ENCODE measurements around the gene DISC1. TPM values are rescaled to one million over a fixed set of nuclear protein-coding genes. Genes with fewer than 3 reads are reported as not detected.

The DISC1 gene
- total and polyA plus RNA-seq, 7 experiments from 2014 or later, result 7.8 to 33.8 (median 17.1) TPM

GRCh38 chr1:231933711-231934626 is 307.4 kb downstream of the DISC1 start:
- H3K4me1 ChIP-seq (ENCODE audit: control insufficient read depth in 2 of 2, insufficient read depth in 2 of 2, low read length in 2 of 2), result peaks cover 7 to 18% of the 10 kb centered on the region in 2 donors
- Mint-ChIP-seq H3K27me3 (peaks cover 0 to 6% (median 0%) of the 10 kb centered on the region in 5 donors), H3K9me3 (peaks cover 0 to 3% (median 0%) of the 10 kb centered on the region in 11 donors), H3K36me3 (peaks cover 0 to 39% (median 12%) of the 10 kb centered on the region in 5 donors), H3K27ac (no peak overlapping the region), H3K4me1 (peaks cover 5 to 25% (median 18%) of the 10 kb centered on the region in 7 donors), H3K4me3 (no peak overlapping the region)
- no peaks in the 10 kb centered on the region for H3K27me3 ChIP-seq (ENCODE audit: control insufficient read depth in 2 of 2, insufficient read depth in 2 of 2, low read length in 2 of 2)
- H3K4me3 ChIP-seq (ENCODE audit: low read length), result no peak overlapping the region
- no peak for DNase-seq
- H3K9me3 ChIP-seq (ENCODE audit: control insufficient read depth in 2 of 3, low read length in 3 of 3), result peaks cover 0 to 4% (median 3%) of the 10 kb centered on the region in 3 experiments
- CTCF ChIA-PET, result interaction anchor here (3.5 kb wide), 1 partner anchor 66 kb away, joined by 35 read pairs; no protein-coding TSS in a partner anchor
- no peak for ATAC-seq
- intact Hi-C loops (cut with micrococcal nuclease), result no loop called here
- no peak overlapping the region for H3K27ac ChIP-seq (ENCODE audit: low read depth, low read length)
- POLR2A ChIA-PET, result no interaction called here
- no peaks in the 10 kb centered on the region for H3K36me3 ChIP-seq (ENCODE audit: control insufficient read depth in 2 of 3, insufficient read depth in 3 of 3, low read length in 3 of 3)

DNA sequence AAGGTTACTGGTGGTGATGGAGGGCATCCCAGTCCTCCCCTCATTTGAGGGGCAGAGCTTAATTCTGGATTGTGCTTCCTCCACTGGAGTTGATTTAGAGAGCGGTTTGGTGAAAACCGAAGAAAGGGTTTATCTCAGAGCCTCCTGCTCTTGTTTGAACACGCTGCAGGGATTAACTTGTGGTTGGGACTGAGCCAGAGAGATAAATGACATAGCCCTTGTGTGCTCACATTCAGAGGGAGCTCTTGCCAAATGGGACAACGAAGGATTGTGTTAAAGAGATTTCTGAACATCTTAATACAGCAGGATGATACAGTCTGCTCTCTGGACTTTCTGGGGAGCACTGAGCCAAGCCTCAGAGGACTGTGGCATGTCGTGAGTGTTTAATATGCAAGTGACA is 308.2 kb downstream of the DISC1 start:
- peaks cover 0 to 4% (median 3%) of the 10 kb centered on the region in 3 experiments for H3K9me3 ChIP-seq (ENCODE audit: control insufficient read depth in 2 of 3, low read length in 3 of 3)
- peaks cover 7 to 13% of the 10 kb centered on the region in 2 donors for H3K4me1 ChIP-seq (ENCODE audit: control insufficient read depth in 2 of 2, insufficient read depth in 2 of 2, low read length in 2 of 2)
- H3K36me3 ChIP-seq (ENCODE audit: control insufficient read depth in 2 of 3, insufficient read depth in 3 of 3, low read length in 3 of 3), result no peaks in the 10 kb centered on the region
- POLR2A ChIA-PET, result no interaction called here
- DNase-seq, result no peak
- H3K27me3 Mint-ChIP-seq, result no peaks in the 10 kb centered on the region
- no peak overlapping the region for H3K27ac Mint-ChIP-seq
- intact Hi-C loops (cut with micrococcal nuclease), result no loop called here
- peaks cover 0 to 3% (median 0%) of the 10 kb centered on the region in 11 donors for H3K9me3 Mint-ChIP-seq
- peaks cover 5 to 17% (median 10%) of the 10 kb centered on the region in 7 donors for H3K4me1 Mint-ChIP-seq
- no peak overlapping the region for H3K4me3 Mint-ChIP-seq
- H3K27ac ChIP-seq (ENCODE audit: low read depth, low read length), result no peak overlapping the region
- peaks cover 0 to 47% (median 17%) of the 10 kb centered on the region in 5 donors for H3K36me3 Mint-ChIP-seq
- H3K27me3 ChIP-seq (ENCODE audit: control insufficient read depth in 2 of 2, insufficient read depth in 2 of 2, low read length in 2 of 2), result no peaks in the 10 kb centered on the region
- ATAC-seq, result no peak
- CTCF ChIA-PET, result no interaction called here
- no peak overlapping the region for H3K4me3 ChIP-seq (ENCODE audit: low read length)

DNA sequence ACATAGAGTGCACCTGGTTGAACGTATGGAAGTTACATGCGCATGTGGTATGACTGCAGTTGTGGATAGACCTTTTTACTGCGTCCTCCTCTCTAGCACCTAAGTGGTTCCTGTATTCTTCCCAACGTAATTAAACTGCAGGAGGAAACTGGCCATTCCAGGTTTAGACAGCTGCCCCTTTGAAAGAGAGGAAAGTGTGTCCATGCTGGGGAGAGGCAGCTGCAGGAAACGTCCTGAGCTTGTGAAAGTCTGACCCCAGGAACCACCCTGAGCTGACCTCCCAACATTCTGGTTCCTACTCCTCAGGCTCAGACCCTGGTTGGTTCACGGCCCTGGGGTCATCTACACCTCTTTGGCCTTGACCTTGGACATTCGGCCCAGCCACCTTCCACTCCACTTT is 309.3 kb downstream of the DISC1 start:
- peaks cover 0 to 55% (median 24%) of the 10 kb centered on the region in 5 donors for H3K36me3 Mint-ChIP-seq
- POLR2A ChIA-PET, result no interaction called here
- H3K9me3 Mint-ChIP-seq, result peaks cover 0 to 3% (median 0%) of the 10 kb centered on the region in 11 donors
- no peaks in the 10 kb centered on the region for H3K27me3 Mint-ChIP-seq
- ATAC-seq, result no peak
- peaks cover 0 to 4% (median 3%) of the 10 kb centered on the region in 3 experiments for H3K9me3 ChIP-seq (ENCODE audit: control insufficient read depth in 2 of 3, low read length in 3 of 3)
- H3K4me1 ChIP-seq (ENCODE audit: control insufficient read depth in 2 of 2, insufficient read depth in 2 of 2, low read length in 2 of 2), result peaks cover 3 to 6% of the 10 kb centered on the region in 2 donors
- no peak overlapping the region for H3K4me3 Mint-ChIP-seq
- peak overlapping the region in 1 of 9 donors; percentile 70 for H3K27ac Mint-ChIP-seq
- no peak overlapping the region for H3K4me3 ChIP-seq (ENCODE audit: low read length)
- CTCF ChIA-PET, result no interaction called here
- no peaks in the 10 kb centered on the region for H3K36me3 ChIP-seq (ENCODE audit: control insufficient read depth in 2 of 3, insufficient read depth in 3 of 3, low read length in 3 of 3)
- H3K27me3 ChIP-seq (ENCODE audit: control insufficient read depth in 2 of 2, insufficient read depth in 2 of 2, low read length in 2 of 2), result no peaks in the 10 kb centered on the region
- H3K27ac ChIP-seq (ENCODE audit: low read depth, low read length), result no peak overlapping the region
- DNase-seq, result no peak
- peaks cover 0 to 9% (median 5%) of the 10 kb centered on the region in 7 donors for H3K4me1 Mint-ChIP-seq
- intact Hi-C loops (cut with micrococcal nuclease), result no loop called here

DNA sequence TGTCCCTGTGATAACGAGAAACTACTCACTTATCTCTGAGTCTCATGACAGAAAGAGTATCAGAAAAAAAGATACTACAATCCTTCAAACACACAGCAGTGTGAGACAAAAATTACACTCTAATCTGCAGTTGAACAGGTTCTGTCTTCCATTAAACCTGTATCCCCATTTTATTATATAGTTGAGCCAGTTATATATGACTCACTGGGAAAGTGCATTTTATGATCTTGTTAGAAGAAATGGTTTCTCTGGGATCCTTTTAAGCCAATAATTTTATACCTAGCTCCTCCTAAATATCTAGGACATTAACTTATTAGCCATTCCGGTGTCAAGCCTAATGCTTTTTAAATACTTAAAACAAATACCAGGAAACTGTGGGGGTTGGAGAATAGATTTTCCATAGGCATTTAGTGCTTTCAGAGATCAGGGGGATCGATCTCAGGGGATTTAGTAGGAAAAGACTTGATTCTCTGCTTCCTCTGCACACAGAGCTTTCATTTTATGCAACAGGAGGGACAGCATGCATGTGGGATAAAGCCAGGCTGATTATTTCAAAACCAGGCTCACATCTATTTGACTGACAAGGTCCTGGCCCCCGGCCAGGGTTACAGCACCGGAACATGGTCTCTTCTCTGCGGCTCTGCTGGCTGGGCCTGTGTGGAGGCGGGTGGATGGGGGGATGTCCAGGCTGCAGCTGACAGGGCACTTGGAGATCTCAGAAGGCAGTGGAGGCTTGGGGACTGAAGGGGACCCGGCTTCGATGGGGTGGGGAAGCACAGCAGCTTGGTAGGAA is 310.6 kb downstream of the DISC1 start:
- intact Hi-C loops (cut with micrococcal nuclease), result no loop called here
- no peak for ATAC-seq
- Mint-ChIP-seq H3K4me3 (no peak overlapping the region), H3K27ac (no peak overlapping the region), H3K4me1 (peaks cover 0 to 9% (median 0%) of the 10 kb centered on the region in 7 donors), H3K36me3 (peaks cover 0 to 66% (median 24%) of the 10 kb centered on the region in 5 donors), H3K27me3 (no peaks in the 10 kb centered on the region), H3K9me3 (peaks cover 0 to 3% (median 0%) of the 10 kb centered on the region in 11 donors)
- POLR2A ChIA-PET, result no interaction called here
- H3K36me3 ChIP-seq (ENCODE audit: control insufficient read depth in 2 of 3, insufficient read depth in 3 of 3, low read length in 3 of 3), result no peaks in the 10 kb centered on the region
- H3K27me3 ChIP-seq (ENCODE audit: control insufficient read depth in 2 of 2, insufficient read depth in 2 of 2, low read length in 2 of 2), result no peaks in the 10 kb centered on the region
- CTCF ChIA-PET, result no interaction called here
- no peak overlapping the region for H3K4me3 ChIP-seq (ENCODE audit: low read length)
- no peaks in the 10 kb centered on the region for H3K9me3 ChIP-seq (ENCODE audit: control insufficient read depth in 2 of 3, low read length in 3 of 3)
- no peak overlapping the region for H3K27ac ChIP-seq (ENCODE audit: low read depth, low read length)
- H3K4me1 ChIP-seq (ENCODE audit: control insufficient read depth in 2 of 2, insufficient read depth in 2 of 2, low read length in 2 of 2), result no peaks in the 10 kb centered on the region
- no peak for DNase-seq

DNA sequence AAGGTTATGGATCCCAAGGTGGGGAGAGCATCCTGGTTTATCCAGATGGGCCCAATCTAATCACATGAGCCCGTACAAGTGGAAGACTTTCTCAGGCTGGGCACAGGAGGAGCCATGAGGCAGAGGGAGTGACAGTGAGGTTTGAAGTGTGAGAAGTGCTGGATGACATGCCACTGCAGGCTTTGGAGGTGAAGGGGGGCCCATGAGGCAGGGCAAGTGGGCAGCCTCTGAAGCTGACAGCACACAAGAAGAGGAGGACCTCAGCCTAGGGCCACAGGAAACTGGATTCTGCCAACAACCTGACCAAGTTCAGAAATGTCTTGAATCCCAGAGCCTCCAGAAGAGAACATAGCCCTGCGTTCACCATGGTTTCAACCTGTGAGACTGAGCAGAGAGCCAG is 311.6 kb downstream of the DISC1 start:
- CTCF ChIA-PET, result no interaction called here
- no peak for DNase-seq

DNA sequence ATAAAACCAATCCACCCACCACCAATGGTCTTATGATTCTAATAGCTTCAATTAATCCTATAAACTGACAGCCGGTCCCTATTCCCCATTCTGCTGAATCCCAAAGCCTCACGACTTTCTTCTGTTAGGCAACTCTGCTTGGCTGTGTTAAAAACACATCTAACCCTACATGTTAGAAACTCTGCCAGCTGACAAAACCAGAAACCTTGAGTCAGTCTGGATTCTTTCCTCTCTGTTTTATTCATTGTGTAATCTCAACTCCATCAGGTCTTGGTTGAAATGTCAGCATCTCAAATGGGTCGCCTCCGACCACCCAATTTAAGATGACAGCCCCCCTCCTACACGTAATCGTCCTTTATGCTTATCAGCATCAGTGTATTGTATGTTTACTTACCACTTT is 312.1 kb downstream of the DISC1 start:
- H3K9me3 Mint-ChIP-seq, result peaks cover 0 to 3% (median 0%) of the 10 kb centered on the region in 11 donors
- Histone ChIP-seq H3K27me3 (ENCODE audit: control insufficient read depth in 2 of 2, insufficient read depth in 2 of 2, low read length in 2 of 2) (no peaks in the 10 kb centered on the region), H3K27ac (ENCODE audit: low read depth, low read length) (no peak overlapping the region), H3K9me3 (ENCODE audit: control insufficient read depth in 2 of 3, low read length in 3 of 3) (no peaks in the 10 kb centered on the region), H3K4me1 (ENCODE audit: control insufficient read depth in 2 of 2, insufficient read depth in 2 of 2, low read length in 2 of 2) (no peaks in the 10 kb centered on the region), H3K4me3 (ENCODE audit: low read length) (no peak overlapping the region), H3K36me3 (ENCODE audit: control insufficient read depth in 2 of 3, insufficient read depth in 3 of 3, low read length in 3 of 3) (no peaks in the 10 kb centered on the region)
- ATAC-seq (no peak), DNase-seq (no peak)
- ChIA-PET CTCF (no interaction called here), POLR2A (no interaction called here)
- no peaks in the 10 kb centered on the region for H3K27me3 Mint-ChIP-seq
- H3K27ac Mint-ChIP-seq, result no peak overlapping the region
- intact Hi-C loops (cut with micrococcal nuclease), result no loop called here
- peaks cover 0 to 9% (median 0%) of the 10 kb centered on the region in 7 donors for H3K4me1 Mint-ChIP-seq
- H3K4me3 Mint-ChIP-seq, result no peak overlapping the region
- H3K36me3 Mint-ChIP-seq, result peaks cover 2 to 70% (median 32%) of the 10 kb centered on the region in 5 donors

More for the DNA sequence above, 311.6 kb downstream of the DISC1 start:
- Mint-ChIP-seq H3K36me3 (peaks cover 2 to 70% (median 29%) of the 10 kb centered on the region in 5 donors), H3K4me1 (peaks cover 0 to 9% (median 0%) of the 10 kb centered on the region in 7 donors), H3K4me3 (no peak overlapping the region), H3K27ac (no peak overlapping the region), H3K9me3 (peaks cover 0 to 3% (median 0%) of the 10 kb centered on the region in 11 donors), H3K27me3 (no peaks in the 10 kb centered on the region)
- H3K27me3 ChIP-seq (ENCODE audit: control insufficient read depth in 2 of 2, insufficient read depth in 2 of 2, low read length in 2 of 2), result no peaks in the 10 kb centered on the region
- no peak for ATAC-seq
- POLR2A ChIA-PET, result no interaction called here
- H3K27ac ChIP-seq (ENCODE audit: low read depth, low read length), result no peak overlapping the region
- H3K4me3 ChIP-seq (ENCODE audit: low read length), result no peak overlapping the region
- intact Hi-C loops (cut with micrococcal nuclease), result no loop called here
- H3K36me3 ChIP-seq (ENCODE audit: control insufficient read depth in 2 of 3, insufficient read depth in 3 of 3, low read length in 3 of 3), result no peaks in the 10 kb centered on the region
- no peaks in the 10 kb centered on the region for H3K4me1 ChIP-seq (ENCODE audit: control insufficient read depth in 2 of 2, insufficient read depth in 2 of 2, low read length in 2 of 2)
- no peaks in the 10 kb centered on the region for H3K9me3 ChIP-seq (ENCODE audit: control insufficient read depth in 2 of 3, low read length in 3 of 3)
